Measurements from ENCODE around the gene NFATC2IP.

GRCh38 chr16:28935346-28935745 is 15.4 kb upstream of the NFATC2IP start:
- TF ChIP-seq CTCF (conservative IDR thresholded peaks at IDR 0.05; ENCODE audit: low read depth, low read length): no peak
- no peak for TF ChIP-seq POLR2A (IDR thresholded peaks at IDR 0.05; ENCODE audit: low read depth, low read length)
- TF ChIP-seq RFX5 (IDR thresholded peaks at IDR 0.05; ENCODE audit: low read depth, low read length): no peak
- TF ChIP-seq FOS (IDR thresholded peaks at IDR 0.05; ENCODE audit: low read depth, low read length): no peak
- TF ChIP-seq MAFK (IDR thresholded peaks at IDR 0.05; ENCODE audit: low read depth, low read length): no peak
- TF ChIP-seq ELK1 (IDR thresholded peaks at IDR 0.05; ENCODE audit: borderline replicate concordance, low read depth, low read length): no peak
- no peak for TF ChIP-seq USF2 (IDR thresholded peaks at IDR 0.05; ENCODE audit: low read depth, low read length)
- TF ChIP-seq RAD21 (IDR thresholded peaks at IDR 0.05; ENCODE audit: low read length): no peak
- TF ChIP-seq MAZ (IDR thresholded peaks at IDR 0.05; ENCODE audit: borderline replicate concordance, low read depth, low read length): no peak
- TF ChIP-seq BHLHE40 (IDR thresholded peaks at IDR 0.05; ENCODE audit: low read depth, low read length): no peak
- TF ChIP-seq SMC3 (IDR thresholded peaks at IDR 0.05; ENCODE audit: low read depth, low read length): no peak
